ENCODE data around the gene BIK. TPM values are rescaled to one million over a fixed set of nuclear protein-coding genes. Genes with fewer than 3 reads are reported as not detected.

Gene BIK
- total and polyA plus RNA-seq, 2 experiments from 2014 or later: 9.6 to 9.8 TPM

DNA sequence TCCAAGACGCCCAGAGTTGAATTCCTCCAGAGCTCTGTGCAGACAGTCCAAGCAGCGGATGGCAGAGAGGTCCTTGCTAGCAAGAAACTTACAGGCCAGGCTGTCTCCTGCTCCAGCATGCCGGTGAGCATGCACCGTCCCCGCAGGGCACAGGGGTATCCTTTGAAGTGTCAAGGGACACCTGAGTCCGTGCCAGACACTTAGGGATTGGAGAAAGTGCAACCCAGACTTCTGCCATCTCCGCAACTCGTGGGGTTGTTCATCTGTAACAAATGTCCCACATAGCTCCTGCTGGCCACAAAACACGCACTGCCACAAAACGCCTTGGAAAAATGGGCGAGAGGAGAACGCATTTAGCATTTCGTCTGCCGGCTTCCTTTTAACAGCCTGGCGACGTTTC lies 54.1 kb downstream of the BIK start:
- no peak for TF ChIP-seq JUNB (IDR thresholded peaks at IDR 0.05; ENCODE audit: unreplicated experiment)
- no peak for TF ChIP-seq EZH2 (IDR thresholded peaks at IDR 0.05; ENCODE audit: low read depth, unreplicated experiment)
- Mint-ChIP-seq H3K9me3 (peaks cover 3% of the 10 kb centered on the region; the same call in 1 of the 3 replicates), H3K4me3 (no peak overlapping the region), H3K4me1 (no peaks in the 10 kb centered on the region; the same call in 2 of the 3 replicates), H3K27ac (no peak overlapping the region; the same call in 1 of the 2 replicates), H3K27me3 (ENCODE audit: insufficient read depth, low read depth, poor library complexity) (peaks cover 4% of the 10 kb centered on the region), H3K36me3 (ENCODE audit: low read depth) (peaks cover 25% of the 10 kb centered on the region)
- H3K9me2 ChIP-seq (ENCODE audit: insufficient read depth): no peaks in the 10 kb centered on the region
- ATAC-seq (no peak), DNase-seq (ENCODE audit: low spot score) (peak; percentile 17)
- no peaks in the 10 kb centered on the region for H3K27me3 ChIP-seq (ENCODE audit: insufficient read depth)
- no peaks in the 10 kb centered on the region for H3K4me1 ChIP-seq (ENCODE audit: insufficient read depth)
- no peaks in the 10 kb centered on the region for H3K79me2 ChIP-seq (replicated peaks; ENCODE audit: insufficient read depth)
- H3F3A ChIP-seq (replicated peaks; ENCODE audit: low read depth): 0 out of 2 replicates have a peak, but pooled peaks cover 5% of the 10 kb centered on the region
- H3K4me2 ChIP-seq: no peak overlapping the region
- no peaks in the 10 kb centered on the region for H3K36me3 ChIP-seq (ENCODE audit: insufficient read depth)
- no peak overlapping the region for H3K27ac ChIP-seq (ENCODE audit: low read depth)
- no peaks in the 10 kb centered on the region for H4K20me1 ChIP-seq (replicated peaks; ENCODE audit: insufficient read depth)
- H2AFZ ChIP-seq: no peak overlapping the region
- no peak overlapping the region for H3K4me3 ChIP-seq

GRCh38 chr22:43166132-43166930 lies 55.8 kb downstream of the BIK start:
- Histone ChIP-seq H3F3A (replicated peaks; ENCODE audit: low read depth) (0 out of 2 replicates have a peak, but pooled peaks cover 5% of the 10 kb centered on the region), H4K20me1 (replicated peaks; ENCODE audit: insufficient read depth) (no peaks in the 10 kb centered on the region), H3K4me3 (no peak overlapping the region), H3K27ac (ENCODE audit: low read depth) (no peak overlapping the region), H3K79me2 (replicated peaks; ENCODE audit: insufficient read depth) (no peaks in the 10 kb centered on the region), H3K4me1 (ENCODE audit: insufficient read depth) (no peaks in the 10 kb centered on the region), H3K4me2 (no peak overlapping the region), H3K9me2 (ENCODE audit: insufficient read depth) (no peaks in the 10 kb centered on the region), H2AFZ (no peak overlapping the region), H3K36me3 (ENCODE audit: insufficient read depth) (peaks cover 5% of the 10 kb centered on the region; the same call in 1 of the 2 replicates), H3K27me3 (ENCODE audit: insufficient read depth) (no peaks in the 10 kb centered on the region)
- Mint-ChIP-seq H3K4me1 (no peaks in the 10 kb centered on the region; the same call in 2 of the 3 replicates), H3K27me3 (ENCODE audit: insufficient read depth, low read depth, poor library complexity) (peaks cover 4% of the 10 kb centered on the region), H3K9me3 (peaks cover 3% of the 10 kb centered on the region; the same call in 1 of the 3 replicates), H3K4me3 (no peak overlapping the region; the same call in 2 of the 3 replicates), H3K27ac (no peak overlapping the region), H3K36me3 (ENCODE audit: low read depth) (peaks cover 40% of the 10 kb centered on the region)
- TF ChIP-seq, protein P1, sequence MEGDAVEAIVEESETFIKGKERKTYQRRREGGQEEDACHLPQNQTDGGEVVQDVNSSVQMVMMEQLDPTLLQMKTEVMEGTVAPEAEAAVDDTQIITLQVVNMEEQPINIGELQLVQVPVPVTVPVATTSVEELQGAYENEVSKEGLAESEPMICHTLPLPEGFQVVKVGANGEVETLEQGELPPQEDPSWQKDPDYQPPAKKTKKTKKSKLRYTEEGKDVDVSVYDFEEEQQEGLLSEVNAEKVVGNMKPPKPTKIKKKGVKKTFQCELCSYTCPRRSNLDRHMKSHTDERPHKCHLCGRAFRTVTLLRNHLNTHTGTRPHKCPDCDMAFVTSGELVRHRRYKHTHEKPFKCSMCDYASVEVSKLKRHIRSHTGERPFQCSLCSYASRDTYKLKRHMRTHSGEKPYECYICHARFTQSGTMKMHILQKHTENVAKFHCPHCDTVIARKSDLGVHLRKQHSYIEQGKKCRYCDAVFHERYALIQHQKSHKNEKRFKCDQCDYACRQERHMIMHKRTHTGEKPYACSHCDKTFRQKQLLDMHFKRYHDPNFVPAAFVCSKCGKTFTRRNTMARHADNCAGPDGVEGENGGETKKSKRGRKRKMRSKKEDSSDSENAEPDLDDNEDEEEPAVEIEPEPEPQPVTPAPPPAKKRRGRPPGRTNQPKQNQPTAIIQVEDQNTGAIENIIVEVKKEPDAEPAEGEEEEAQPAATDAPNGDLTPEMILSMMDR (conservative IDR thresholded peaks at IDR 0.05; ENCODE audit: low read depth in 2 of 2): peak in 1 of 2 experiments; percentile 44; a peak in 1 of 4 replicates
- no peak for TF ChIP-seq EZH2phosphoT487 (IDR thresholded peaks at IDR 0.05; ENCODE audit: unreplicated experiment)
- peak; percentile 26 for DNase-seq (ENCODE audit: low spot score)
- ATAC-seq: peak; percentile 23

- no peak for DNase-seq (ENCODE audit: low spot score)
- H3K4me1 Mint-ChIP-seq: no peaks in the 10 kb centered on the region; the same call in 2 of the 3 replicates
- no peak for TF ChIP-seq ZNF331 (CRISPR knock-in tag; IDR thresholded peaks at IDR 0.05; ENCODE audit: low read depth)
- TF ChIP-seq, protein P2, sequence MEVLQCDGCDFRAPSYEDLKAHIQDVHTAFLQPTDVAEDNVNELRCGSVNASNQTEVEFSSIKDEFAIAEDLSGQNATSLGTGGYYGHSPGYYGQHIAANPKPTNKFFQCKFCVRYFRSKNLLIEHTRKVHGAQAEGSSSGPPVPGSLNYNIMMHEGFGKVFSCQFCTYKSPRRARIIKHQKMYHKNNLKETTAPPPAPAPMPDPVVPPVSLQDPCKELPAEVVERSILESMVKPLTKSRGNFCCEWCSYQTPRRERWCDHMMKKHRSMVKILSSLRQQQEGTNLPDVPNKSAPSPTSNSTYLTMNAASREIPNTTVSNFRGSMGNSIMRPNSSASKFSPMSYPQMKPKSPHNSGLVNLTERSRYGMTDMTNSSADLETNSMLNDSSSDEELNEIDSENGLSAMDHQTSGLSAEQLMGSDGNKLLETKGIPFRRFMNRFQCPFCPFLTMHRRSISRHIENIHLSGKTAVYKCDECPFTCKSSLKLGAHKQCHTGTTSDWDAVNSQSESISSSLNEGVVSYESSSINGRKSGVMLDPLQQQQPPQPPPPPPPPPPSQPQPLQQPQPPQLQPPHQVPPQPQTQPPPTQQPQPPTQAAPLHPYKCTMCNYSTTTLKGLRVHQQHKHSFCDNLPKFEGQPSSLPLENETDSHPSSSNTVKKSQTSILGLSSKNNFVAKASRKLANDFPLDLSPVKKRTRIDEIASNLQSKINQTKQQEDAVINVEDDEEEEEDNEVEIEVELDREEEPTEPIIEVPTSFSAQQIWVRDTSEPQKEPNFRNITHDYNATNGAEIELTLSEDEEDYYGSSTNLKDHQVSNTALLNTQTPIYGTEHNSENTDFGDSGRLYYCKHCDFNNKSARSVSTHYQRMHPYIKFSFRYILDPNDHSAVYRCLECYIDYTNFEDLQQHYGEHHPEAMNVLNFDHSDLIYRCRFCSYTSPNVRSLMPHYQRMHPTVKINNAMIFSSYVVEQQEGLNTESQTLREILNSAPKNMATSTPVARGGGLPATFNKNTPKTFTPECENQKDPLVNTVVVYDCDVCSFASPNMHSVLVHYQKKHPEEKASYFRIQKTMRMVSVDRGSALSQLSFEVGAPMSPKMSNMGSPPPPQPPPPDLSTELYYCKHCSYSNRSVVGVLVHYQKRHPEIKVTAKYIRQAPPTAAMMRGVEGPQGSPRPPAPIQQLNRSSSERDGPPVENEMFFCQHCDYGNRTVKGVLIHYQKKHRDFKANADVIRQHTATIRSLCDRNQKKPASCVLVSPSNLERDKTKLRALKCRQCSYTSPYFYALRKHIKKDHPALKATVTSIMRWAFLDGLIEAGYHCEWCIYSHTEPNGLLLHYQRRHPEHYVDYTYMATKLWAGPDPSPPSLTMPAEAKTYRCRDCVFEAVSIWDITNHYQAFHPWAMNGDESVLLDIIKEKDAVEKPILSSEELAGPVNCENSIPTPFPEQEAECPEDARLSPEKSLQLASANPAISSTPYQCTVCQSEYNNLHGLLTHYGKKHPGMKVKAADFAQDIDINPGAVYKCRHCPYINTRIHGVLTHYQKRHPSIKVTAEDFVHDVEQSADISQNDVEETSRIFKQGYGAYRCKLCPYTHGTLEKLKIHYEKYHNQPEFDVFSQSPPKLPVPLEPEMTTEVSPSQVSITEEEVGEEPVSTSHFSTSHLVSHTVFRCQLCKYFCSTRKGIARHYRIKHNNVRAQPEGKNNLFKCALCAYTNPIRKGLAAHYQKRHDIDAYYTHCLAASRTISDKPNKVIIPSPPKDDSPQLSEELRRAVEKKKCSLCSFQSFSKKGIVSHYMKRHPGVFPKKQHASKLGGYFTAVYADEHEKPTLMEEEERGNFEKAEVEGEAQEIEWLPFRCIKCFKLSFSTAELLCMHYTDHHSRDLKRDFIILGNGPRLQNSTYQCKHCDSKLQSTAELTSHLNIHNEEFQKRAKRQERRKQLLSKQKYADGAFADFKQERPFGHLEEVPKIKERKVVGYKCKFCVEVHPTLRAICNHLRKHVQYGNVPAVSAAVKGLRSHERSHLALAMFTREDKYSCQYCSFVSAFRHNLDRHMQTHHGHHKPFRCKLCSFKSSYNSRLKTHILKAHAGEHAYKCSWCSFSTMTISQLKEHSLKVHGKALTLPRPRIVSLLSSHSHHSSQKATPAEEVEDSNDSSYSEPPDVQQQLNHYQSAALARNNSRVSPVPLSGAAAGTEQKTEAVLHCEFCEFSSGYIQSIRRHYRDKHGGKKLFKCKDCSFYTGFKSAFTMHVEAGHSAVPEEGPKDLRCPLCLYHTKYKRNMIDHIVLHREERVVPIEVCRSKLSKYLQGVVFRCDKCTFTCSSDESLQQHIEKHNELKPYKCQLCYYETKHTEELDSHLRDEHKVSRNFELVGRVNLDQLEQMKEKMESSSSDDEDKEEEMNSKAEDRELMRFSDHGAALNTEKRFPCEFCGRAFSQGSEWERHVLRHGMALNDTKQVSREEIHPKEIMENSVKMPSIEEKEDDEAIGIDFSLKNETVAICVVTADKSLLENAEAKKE (CRISPR knock-in tag; IDR thresholded peaks at IDR 0.05): no peak
These were observed 56.5 kb downstream of the BIK start for GRCh38 chr22:43167001-43167589.

More at GRCh38 chr22:43167001-43167589, 56.5 kb downstream of the BIK start:
- Histone ChIP-seq H3K27me3 (ENCODE audit: insufficient read depth) (no peaks in the 10 kb centered on the region), H3K9me2 (ENCODE audit: insufficient read depth) (no peaks in the 10 kb centered on the region), H3K27ac (ENCODE audit: low read depth) (no peak overlapping the region), H3K36me3 (ENCODE audit: insufficient read depth) (peaks cover 5% of the 10 kb centered on the region; the same call in 1 of the 2 replicates), H4K20me1 (replicated peaks; ENCODE audit: insufficient read depth) (no peaks in the 10 kb centered on the region), H3K4me3 (no peak overlapping the region), H3K4me2 (no peak overlapping the region), H2AFZ (no peak overlapping the region), H3K4me1 (ENCODE audit: insufficient read depth) (no peaks in the 10 kb centered on the region), H3K79me2 (replicated peaks; ENCODE audit: insufficient read depth) (no peaks in the 10 kb centered on the region), H3F3A (replicated peaks; ENCODE audit: low read depth) (0 out of 2 replicates have a peak, but pooled peaks cover 5% of the 10 kb centered on the region)
- Mint-ChIP-seq H3K4me3 (no peak overlapping the region), H3K27me3 (ENCODE audit: insufficient read depth, low read depth, poor library complexity) (peaks cover 6% of the 10 kb centered on the region), H3K27ac (no peak overlapping the region), H3K36me3 (ENCODE audit: low read depth) (peaks cover 46% of the 10 kb centered on the region), H3K9me3 (peaks cover 3% of the 10 kb centered on the region; the same call in 1 of the 3 replicates)
- ATAC-seq: no peak
